IPS-18a (cell line): ENCODE data around the gene FOXD3.

Experiments
- H3K27ac ChIP-seq: one replicate; pipeline ENCODE4 v1.5.1; 2013; ENCODE audit warnings: low read length
- H3K27me3 ChIP-seq: one replicate; pipeline ENCODE4 v1.6.1; 2013; ENCODE audit warnings: mild to moderate bottlenecking, low read length; ENCODE audit not compliant: control insufficient read depth, insufficient read depth
- H3K36me3 ChIP-seq: one replicate; pipeline ENCODE4 v1.6.1; 2013; ENCODE audit warnings: low read depth, low read length; ENCODE audit not compliant: control insufficient read depth
- H3K4me1 ChIP-seq: one replicate; pipeline ENCODE4 v1.6.1; 2013; ENCODE audit warnings: low read depth, low read length; ENCODE audit not compliant: control insufficient read depth
- H3K4me3 ChIP-seq: one replicate; pipeline ENCODE4 v1.5.1; 2013; ENCODE audit warnings: low read length
- H3K9ac ChIP-seq: one replicate; pipeline ENCODE4 v1.6.1; 2013; ENCODE audit warnings: mild to moderate bottlenecking, low read length, moderate library complexity
- H3K9me3 ChIP-seq: one replicate; pipeline ENCODE4 v1.6.1; 2013; ENCODE audit warnings: low read depth, low read length; ENCODE audit not compliant: control insufficient read depth

The FOXD3 gene

DNA sequence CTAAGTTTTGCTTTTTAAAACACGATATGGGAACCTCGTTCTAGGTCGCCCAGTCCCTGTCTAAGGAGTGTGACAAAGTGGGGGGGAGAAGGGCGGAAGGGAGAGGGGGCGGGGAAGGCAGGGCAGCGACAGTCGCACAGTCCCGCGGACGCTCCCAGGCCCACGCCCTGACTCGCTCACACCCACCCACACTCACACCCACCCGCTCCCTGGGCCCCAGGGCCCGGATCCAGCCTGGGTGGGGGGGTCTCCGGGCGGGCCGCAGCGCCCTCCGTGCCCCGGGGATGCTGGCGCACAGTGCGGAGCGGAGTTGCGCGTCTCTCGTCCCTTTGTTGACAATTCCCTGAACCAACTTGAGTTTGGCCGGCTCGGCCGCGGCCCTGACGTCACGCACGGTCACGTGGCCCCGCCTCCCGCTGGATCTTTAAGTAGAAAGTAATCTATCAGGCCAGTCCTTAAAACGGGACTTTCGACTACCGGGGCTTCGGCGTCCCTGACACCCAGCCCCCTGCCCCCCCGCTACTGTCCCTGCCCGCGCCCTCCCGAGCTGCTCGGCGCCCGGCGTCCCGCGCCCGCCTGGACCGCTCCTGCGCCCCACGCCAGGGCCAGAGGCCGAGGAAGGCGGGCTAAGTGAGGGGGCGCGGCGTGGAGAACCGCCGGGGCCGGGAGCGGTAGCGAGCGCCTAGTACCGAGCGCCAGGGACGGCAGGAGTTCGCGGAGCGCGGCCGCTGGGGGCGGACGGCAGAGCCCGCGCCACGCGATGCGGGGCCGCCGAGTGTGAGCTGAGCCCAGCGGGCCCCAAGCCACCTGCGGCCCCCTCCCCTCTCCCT is at the start of gene FOXD3:
Gene FOXD3 (plus strand): TSS at position 454 of the 830 bp plus-strand sequence. CDS start 492 bp downstream, outside the sequence.
- peaks cover 38% of the 10 kb centered on the region for H3K4me1 ChIP-seq
- H3K9me3 ChIP-seq, result no peaks in the 10 kb centered on the region
- H3K9ac ChIP-seq, result peak within 1 kb of the TSS; percentile 51
- no peak within 1 kb of the TSS for H3K27ac ChIP-seq
- H3K4me3 ChIP-seq, result peak within 1 kb of the TSS; percentile 82
- no peaks in the 10 kb centered on the region for H3K36me3 ChIP-seq
- H3K27me3 ChIP-seq, result peaks cover 95% of the 10 kb centered on the region

DNA sequence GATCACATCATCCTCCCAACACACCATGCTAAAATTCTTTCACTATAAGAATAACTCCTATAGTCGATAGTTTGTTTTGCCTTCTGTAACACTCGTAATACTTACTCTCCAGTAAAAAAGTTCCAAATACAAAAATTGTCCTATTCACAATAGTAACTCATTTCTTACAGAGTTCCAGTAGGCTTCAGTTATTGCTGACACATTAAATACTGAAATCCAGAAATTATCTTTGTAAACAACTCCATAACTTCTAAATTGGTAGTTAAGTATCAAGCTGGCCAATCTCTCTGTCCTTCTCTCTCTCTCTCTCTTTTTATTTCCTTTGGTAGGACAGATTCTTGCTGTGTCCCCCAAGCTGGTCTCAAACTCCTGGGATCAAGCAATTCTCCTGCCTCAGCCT is 49.6 kb upstream of the FOXD3 start:
- H3K9ac ChIP-seq, result no peak overlapping the region
- H3K27me3 ChIP-seq, result no peaks in the 10 kb centered on the region
- H3K4me1 ChIP-seq, result peaks cover 4% of the 10 kb centered on the region
- no peak overlapping the region for H3K27ac ChIP-seq
- H3K9me3 ChIP-seq, result no peaks in the 10 kb centered on the region
- H3K36me3 ChIP-seq, result no peaks in the 10 kb centered on the region
- H3K4me3 ChIP-seq, result no peak overlapping the region

DNA sequence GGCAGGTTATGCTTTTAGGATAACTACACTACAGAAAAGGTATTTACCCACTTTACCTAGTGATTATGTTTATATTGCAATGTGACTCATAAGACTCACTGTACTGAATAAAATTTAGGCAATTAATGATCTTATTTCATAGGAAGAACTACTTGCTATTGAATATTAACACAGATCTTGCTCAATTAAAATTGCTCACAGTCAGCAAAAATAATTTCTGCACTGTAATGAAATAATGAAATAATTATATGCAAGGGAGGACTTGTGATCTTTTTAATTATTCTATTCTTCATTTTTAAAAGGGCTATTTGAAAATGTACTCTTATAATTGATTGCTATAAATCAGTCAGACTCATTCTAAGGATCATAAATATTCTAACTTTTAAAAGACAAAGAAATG is 48.0 kb upstream of the FOXD3 start:
- Histone ChIP-seq H3K27me3 (no peaks in the 10 kb centered on the region), H3K36me3 (no peaks in the 10 kb centered on the region), H3K4me1 (peaks cover 4% of the 10 kb centered on the region), H3K9me3 (no peaks in the 10 kb centered on the region), H3K4me3 (no peak overlapping the region), H3K9ac (no peak overlapping the region), H3K27ac (no peak overlapping the region)

DNA sequence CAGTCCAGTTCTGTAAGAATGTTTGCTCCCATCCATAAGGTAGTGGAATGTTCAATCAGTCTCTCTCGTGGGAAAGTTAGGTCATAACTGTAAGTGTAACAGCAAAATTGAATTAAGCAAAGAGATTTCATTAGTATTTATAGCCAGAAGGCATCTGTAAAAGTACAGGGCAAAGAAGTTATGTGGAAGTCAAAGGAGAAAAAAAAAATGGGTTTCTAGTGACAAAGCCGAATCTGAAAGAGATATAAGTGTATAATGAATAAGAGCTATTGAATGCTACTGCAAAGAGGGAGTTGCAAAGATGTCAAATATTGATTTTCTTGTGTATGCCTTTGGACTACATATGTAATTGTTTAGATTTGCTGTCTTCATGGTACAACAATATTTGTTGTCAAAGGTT is 47.4 kb upstream of the FOXD3 start:
- Histone ChIP-seq H3K36me3 (no peaks in the 10 kb centered on the region), H3K4me3 (no peak overlapping the region), H3K9me3 (no peaks in the 10 kb centered on the region), H3K4me1 (no peaks in the 10 kb centered on the region), H3K27ac (no peak overlapping the region), H3K9ac (no peak overlapping the region), H3K27me3 (no peaks in the 10 kb centered on the region)

DNA sequence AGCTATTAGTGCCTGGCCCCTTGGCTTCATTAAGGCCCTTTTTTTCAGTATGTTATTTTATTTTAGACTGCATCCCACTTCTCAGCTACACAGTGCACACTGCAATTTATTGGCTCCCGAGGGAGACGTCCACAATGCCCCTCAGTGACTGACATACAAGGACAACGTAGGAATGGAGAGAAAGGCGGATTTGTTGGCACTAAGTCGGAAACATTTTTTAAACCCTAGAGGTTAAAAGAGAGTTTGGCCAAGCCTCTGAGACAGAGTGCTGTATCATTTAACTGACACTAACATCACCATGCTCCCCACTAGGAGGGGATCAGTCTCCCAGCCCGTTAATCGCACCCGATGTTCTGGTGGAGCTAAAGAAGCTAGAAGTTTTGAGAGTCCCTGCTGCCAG is 45.7 kb upstream of the FOXD3 start:
- no peak overlapping the region for H3K9ac ChIP-seq
- H3K27me3 ChIP-seq, result no peaks in the 10 kb centered on the region
- no peak overlapping the region for H3K27ac ChIP-seq
- H3K4me1 ChIP-seq, result no peaks in the 10 kb centered on the region
- H3K36me3 ChIP-seq, result no peaks in the 10 kb centered on the region
- no peak overlapping the region for H3K4me3 ChIP-seq
- H3K9me3 ChIP-seq, result no peaks in the 10 kb centered on the region

DNA sequence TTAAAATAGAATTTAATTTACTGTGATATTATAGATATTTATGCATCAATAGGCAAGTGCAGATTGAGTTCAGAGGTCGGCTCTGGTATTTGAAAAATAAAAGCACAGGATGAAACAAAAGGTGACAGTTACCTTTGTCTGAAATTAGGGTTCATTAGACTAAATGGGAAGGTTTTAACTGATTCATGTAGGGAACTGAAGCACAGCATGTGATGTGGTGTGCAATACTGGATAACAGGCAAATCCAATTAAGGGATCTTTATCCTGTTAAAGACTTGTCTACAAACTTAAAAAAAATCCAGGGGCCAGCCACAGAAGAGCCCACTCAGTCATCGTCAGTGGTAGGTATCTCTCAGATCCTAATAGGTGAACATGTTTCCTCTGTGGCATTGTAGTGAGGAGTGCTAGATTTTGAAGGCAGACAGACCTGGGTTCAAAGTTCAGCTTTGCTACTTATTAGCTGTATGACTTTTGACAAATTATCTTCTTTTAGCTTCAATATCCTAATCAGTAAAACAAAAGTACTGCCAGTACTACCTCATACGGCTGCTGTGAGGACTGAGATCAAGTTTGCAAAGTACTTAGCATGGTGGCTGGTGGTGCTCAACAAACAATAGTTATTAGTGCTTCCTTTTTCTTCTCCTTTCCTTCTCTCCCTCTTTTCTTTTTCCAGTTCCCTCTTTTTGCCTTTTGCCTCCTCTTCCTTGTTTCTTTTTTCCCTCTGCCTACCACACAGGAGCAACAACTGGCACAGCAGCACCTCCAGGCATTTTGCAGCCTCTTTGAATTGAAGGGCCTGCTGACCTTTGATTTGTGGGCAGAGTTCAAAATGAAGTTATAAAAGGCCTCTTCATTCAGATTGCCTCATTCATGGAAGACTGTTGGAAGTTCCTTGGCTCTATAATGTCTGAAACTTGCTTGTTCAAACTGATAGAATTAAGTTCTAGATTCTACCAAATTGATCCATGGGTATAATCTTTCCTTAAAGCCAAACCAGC is 44.9 kb upstream of the FOXD3 start:
- Histone ChIP-seq H3K27ac (no peak overlapping the region), H3K36me3 (no peaks in the 10 kb centered on the region), H3K4me1 (no peaks in the 10 kb centered on the region), H3K27me3 (no peaks in the 10 kb centered on the region), H3K9me3 (no peaks in the 10 kb centered on the region), H3K9ac (no peak overlapping the region), H3K4me3 (no peak overlapping the region)

DNA sequence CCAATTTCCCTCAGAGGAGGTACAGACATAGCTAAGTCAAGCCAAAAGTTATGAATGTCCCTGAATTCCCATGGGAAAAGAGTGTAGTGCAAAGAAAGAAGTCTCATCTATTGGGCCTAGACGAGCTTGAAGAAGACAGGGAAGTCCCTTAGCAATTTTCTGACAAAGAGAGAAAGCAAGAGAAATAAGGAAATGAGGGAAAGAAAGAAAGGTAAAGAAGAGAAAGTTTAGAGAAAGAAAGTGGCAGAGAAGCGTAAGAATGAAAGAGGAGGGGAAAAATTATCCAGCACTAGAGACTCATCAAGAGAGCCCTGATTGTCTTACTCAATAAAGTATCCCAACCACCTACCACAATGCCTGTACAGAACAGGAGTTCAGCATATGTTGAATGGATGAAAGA is 40.6 kb upstream of the FOXD3 start:
- Histone ChIP-seq H3K36me3 (no peaks in the 10 kb centered on the region), H3K27ac (no peak overlapping the region), H3K27me3 (no peaks in the 10 kb centered on the region), H3K4me3 (no peak overlapping the region), H3K4me1 (no peaks in the 10 kb centered on the region), H3K9me3 (no peaks in the 10 kb centered on the region), H3K9ac (no peak overlapping the region)

DNA sequence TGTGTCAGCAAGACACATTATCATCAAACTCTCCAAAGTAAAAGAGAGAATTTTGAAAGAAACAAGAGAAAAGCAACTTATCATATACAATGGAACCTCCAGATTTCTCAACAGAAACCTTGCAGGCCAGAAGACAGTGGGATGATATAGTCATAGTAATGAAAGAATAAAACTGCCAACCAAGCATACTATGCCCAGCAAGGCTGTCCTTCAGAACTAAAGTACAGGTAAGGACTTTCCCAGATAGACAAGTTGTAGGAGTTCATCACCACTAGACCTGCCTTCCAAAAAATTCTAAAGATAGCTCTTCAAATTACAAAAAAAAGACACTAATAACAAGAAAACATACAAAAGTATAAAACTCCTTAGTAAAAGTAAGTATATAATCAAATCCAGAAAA is 33.2 kb upstream of the FOXD3 start:
- Histone ChIP-seq H3K4me1 (peaks cover 2% of the 10 kb centered on the region), H3K27ac (no peak overlapping the region), H3K9me3 (no peaks in the 10 kb centered on the region), H3K4me3 (no peak overlapping the region), H3K36me3 (no peaks in the 10 kb centered on the region), H3K27me3 (no peaks in the 10 kb centered on the region), H3K9ac (no peak overlapping the region)

DNA sequence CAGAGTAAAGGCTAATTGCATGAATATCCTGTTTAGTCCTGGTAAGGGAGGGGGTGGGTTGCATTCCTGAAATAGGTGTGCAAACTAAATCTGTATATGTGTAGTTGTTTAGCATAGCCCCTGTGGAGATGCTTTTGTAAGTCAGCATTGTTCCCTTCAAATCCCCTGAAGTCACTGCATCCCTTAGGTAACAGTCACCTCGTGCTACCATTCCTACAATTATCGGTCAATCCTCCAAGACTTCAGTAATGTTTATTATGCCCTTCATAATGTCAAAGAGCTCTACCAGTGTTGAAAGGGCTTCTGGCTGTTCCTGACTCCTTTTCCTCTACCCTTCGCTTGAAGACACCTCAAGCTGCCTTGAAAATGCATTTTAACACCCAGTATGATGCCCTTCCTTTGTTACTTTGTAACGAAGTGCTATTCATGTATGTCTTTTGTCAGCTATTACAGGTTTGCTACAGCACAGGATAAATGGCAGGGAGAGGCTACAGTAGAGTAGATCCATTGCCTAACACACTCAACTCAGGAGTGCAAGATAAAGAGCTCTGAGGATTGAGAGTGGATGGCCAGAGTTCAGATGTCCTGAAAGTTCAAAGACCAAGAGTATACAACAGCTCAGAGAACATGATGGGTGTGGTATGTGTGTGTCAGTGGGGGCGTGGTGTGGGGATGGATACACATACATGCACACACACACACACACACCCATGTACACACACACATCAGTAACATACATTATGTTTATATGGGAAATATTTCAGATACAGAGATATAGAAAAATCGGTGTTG is 27.4 kb upstream of the FOXD3 start:
- H3K4me3 ChIP-seq, result peak overlapping the region; percentile 9
- H3K36me3 ChIP-seq, result no peaks in the 10 kb centered on the region
- no peaks in the 10 kb centered on the region for H3K9me3 ChIP-seq
- H3K4me1 ChIP-seq, result peaks cover 36% of the 10 kb centered on the region
- H3K27me3 ChIP-seq, result no peaks in the 10 kb centered on the region
- peak overlapping the region; percentile 21 for H3K9ac ChIP-seq
- H3K27ac ChIP-seq, result peak overlapping the region; percentile 73

DNA sequence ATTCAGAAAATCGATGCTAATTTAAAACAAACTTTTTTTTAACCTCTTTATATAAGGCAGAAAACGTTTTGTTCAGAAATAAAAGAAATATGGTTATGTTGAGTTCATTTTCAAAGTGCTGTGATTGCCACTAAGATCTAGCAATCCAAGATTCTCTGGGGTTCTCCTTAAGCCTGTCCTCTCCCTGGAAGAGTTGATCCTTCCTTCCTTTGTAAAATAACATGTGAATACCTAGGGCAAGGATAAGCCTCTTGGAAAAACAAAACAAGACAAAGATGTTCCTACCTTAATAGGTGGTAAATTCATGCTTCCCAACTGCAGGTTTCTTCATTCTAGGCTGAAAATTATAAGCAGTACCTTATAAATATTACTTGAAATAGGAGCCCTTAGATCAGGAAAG is 18.0 kb upstream of the FOXD3 start:
- no peak overlapping the region for H3K9ac ChIP-seq

DNA sequence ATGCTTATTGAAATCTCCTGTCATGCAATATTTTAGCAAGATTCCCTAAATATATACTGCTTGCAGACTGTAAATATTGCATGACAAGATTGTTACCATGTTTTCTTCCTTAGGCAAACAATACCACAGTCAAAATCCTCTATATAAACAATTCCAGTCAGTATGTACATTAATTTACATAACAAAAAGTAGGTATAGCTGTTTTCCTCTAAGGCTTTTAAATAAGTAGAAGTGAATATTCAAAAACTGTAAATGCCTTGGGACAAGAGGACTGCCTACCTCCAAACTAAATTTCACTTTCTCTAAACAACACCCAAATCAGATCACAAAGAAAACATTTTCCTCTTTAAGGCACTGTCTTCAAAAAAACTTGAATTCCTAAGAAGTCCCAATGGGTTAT is 17.3 kb upstream of the FOXD3 start:
- H3K27ac ChIP-seq, result peak overlapping the region; percentile 47
- no peaks in the 10 kb centered on the region for H3K27me3 ChIP-seq
- no peaks in the 10 kb centered on the region for H3K36me3 ChIP-seq
- H3K4me1 ChIP-seq, result peaks cover 22% of the 10 kb centered on the region
- H3K9me3 ChIP-seq, result no peaks in the 10 kb centered on the region
- no peak overlapping the region for H3K9ac ChIP-seq
- H3K4me3 ChIP-seq, result peak overlapping the region; percentile 3

More for the DNA sequence above, 18.0 kb upstream of the FOXD3 start:
- no peaks in the 10 kb centered on the region for H3K9me3 ChIP-seq
- H3K27ac ChIP-seq, result peak overlapping the region; percentile 47
- H3K4me1 ChIP-seq, result peaks cover 27% of the 10 kb centered on the region
- peak overlapping the region; percentile 3 for H3K4me3 ChIP-seq
- no peaks in the 10 kb centered on the region for H3K27me3 ChIP-seq
- no peaks in the 10 kb centered on the region for H3K36me3 ChIP-seq
